Measurements from ENCODE around the gene FIS1. TPM values are rescaled to one million over a fixed set of nuclear protein-coding genes. Genes with fewer than 3 reads are reported as not detected.
"Not testable (repeated sequence)": the region's sequence is repeated elsewhere in the genome, so short reads cannot be mapped to it uniquely, and the experiment has no call there.

The FIS1 gene
- total and polyA plus RNA-seq, 11 donors: 204 to 491 (median 282) TPM

DNA sequence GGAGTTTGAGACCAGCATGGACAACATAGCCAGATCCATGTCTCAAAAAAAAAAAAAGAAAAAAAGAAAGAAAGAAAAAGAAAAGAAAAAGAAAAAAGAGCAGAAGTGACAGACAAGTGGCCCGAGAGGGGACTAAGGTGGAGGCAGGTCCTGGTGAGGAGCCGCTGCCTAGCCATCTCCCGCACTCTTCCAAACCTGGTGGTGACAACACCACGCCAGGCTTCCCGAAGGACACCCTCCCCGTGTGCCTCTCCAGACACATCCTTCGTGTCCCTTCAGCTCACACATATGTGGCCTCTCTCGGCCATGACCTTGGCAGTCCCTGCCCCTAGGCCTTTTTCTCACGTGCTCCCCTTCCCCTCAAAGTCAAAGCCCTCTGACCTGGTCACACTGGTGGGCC, 40.3 kb upstream of the FIS1 start:
- intact Hi-C loops (cut with DNase I): loop anchor here in 3 of 10 donors (10.0 kb wide), 3 partner anchors 50 to 390 kb away; partner anchors contain the start of genes ACHE (in 2 of the 3), CLDN15 (in 1 of the 3), PLOD3 (in 1 of the 3) and ZNHIT1 (in 1 of the 3)
- no peaks in the 10 kb centered on the region for H3K36me3 ChIP-seq
- H3K27me3 ChIP-seq: peaks cover 0 to 10% (median 0%) of the 10 kb centered on the region in 9 donors
- H3K9me3 ChIP-seq: no peaks in the 10 kb centered on the region
- H3K27ac ChIP-seq: no peak overlapping the region
- peaks cover 0 to 6% (median 0%) of the 10 kb centered on the region in 12 donors for H3K4me1 ChIP-seq
- WGBS, 4 donors: 76 to 81% (median 80%) methylated on average over 9 of the region's 9 CpGs
- no peak for ATAC-seq
- H3K4me3 ChIP-seq: no peak overlapping the region
- peak in 1 of 5 donors; percentile 30 for DNase-seq
- TF ChIP-seq, protein P1, sequence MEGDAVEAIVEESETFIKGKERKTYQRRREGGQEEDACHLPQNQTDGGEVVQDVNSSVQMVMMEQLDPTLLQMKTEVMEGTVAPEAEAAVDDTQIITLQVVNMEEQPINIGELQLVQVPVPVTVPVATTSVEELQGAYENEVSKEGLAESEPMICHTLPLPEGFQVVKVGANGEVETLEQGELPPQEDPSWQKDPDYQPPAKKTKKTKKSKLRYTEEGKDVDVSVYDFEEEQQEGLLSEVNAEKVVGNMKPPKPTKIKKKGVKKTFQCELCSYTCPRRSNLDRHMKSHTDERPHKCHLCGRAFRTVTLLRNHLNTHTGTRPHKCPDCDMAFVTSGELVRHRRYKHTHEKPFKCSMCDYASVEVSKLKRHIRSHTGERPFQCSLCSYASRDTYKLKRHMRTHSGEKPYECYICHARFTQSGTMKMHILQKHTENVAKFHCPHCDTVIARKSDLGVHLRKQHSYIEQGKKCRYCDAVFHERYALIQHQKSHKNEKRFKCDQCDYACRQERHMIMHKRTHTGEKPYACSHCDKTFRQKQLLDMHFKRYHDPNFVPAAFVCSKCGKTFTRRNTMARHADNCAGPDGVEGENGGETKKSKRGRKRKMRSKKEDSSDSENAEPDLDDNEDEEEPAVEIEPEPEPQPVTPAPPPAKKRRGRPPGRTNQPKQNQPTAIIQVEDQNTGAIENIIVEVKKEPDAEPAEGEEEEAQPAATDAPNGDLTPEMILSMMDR (IDR thresholded peaks at IDR 0.05): no peak
- TF ChIP-seq POLR2A (IDR thresholded peaks at IDR 0.05): no peak

DNA sequence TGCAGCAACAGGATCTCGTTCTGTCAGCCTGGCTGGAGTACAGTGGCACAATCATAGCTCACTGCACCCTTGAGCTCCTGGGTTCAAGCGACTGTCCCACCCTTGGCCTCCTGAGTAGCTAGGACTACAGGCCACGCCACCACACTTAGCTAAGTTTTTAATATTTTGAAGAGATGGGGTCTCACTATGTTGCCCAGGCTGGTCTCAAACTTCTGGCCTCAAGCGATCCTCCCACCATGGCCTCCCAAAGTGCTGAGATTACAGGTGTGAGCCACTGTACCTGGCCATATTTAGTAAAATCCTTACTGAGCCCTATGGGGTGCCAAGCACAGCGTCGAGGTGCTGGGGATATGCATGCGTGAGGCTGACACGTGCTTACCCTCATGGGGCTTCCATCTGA, 36.0 kb upstream of the FIS1 start:
- not testable (repeated sequence) for H3K4me3 ChIP-seq, DNase-seq, H3K27ac ChIP-seq, H3K4me1 ChIP-seq, H3K9me3 ChIP-seq, ATAC-seq, H3K36me3 ChIP-seq
- 76 to 90% (median 86%) methylated on average over 7 to 8 of the region's 8 CpGs for WGBS, 4 donors
- intact Hi-C loops (cut with DNase I): loop anchor here in 8 of 10 donors (2.0 to 10.0 kb wide), 6 partner anchors 16 to 386 kb away; partner anchors contain the start of genes ACHE (in 2 of the 8), CLDN15 (in 1 of the 8), PLOD3 (in 1 of the 8) and ZNHIT1 (in 1 of the 8)
- peaks cover 0 to 29% (median 0%) of the 10 kb centered on the region in 9 donors for H3K27me3 ChIP-seq

DNA sequence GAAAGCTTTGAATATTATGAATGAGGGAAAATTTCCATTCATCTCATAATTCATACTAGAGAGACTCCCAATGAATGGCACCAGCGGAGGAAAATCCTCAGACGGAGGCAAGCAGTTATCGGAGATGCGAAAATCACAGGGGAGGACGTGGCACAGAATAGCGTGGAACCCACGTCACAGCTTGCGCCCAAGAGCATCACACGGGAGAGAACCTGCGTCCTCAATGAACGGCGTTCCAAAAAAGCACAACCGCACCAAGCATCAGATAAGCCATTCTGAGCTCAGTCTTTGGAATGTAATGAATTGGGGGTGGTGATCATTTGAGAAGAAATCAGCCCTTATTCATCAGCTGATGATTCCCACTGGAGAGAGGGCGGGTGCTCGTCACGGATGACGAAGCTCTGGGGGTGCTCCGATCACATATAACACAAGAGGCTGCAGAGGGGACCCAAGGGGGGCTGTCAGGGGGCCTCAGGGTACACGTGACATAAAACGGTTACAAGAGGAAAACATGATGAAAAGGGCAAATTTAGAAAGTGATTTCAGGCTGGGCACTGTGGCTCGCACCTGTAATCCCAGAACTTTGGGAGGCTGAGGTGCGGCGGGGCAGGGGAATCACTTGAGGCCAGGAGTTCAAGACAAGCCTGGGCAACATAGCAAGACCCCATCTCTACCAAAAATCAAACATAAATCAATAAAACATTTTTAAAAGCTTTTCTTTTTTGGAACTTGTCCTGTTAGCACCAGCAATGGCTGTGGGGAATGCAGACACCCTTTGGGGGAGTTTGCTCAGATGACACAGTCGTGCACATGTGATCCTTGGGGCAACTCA, 33.8 kb upstream of the FIS1 start:
- peaks cover 0 to 33% (median 0%) of the 10 kb centered on the region in 9 donors for H3K27me3 ChIP-seq
- no peak for ATAC-seq
- no peak for DNase-seq
- no peaks in the 10 kb centered on the region for H3K36me3 ChIP-seq
- no peaks in the 10 kb centered on the region for H3K9me3 ChIP-seq
- TF ChIP-seq POLR2A (IDR thresholded peaks at IDR 0.05): no peak
- TF ChIP-seq, protein P1 (IDR thresholded peaks at IDR 0.05): no peak
- H3K4me1 ChIP-seq: peaks cover 0 to 6% (median 0%) of the 10 kb centered on the region in 12 donors
- H3K4me3 ChIP-seq: no peak overlapping the region
- no peak overlapping the region for H3K27ac ChIP-seq
- intact Hi-C loops (cut with DNase I): loop anchor here in 2 of 10 donors (5.0 to 10.0 kb wide), 2 partner anchors 76 to 384 kb away; partner anchors contain the start of genes ACHE (in 1 of the 2) and MOGAT3 (in 1 of the 2)
- WGBS, 4 donors: 78 to 86% (median 81%) methylated on average over 24 of the region's 24 CpGs

DNA sequence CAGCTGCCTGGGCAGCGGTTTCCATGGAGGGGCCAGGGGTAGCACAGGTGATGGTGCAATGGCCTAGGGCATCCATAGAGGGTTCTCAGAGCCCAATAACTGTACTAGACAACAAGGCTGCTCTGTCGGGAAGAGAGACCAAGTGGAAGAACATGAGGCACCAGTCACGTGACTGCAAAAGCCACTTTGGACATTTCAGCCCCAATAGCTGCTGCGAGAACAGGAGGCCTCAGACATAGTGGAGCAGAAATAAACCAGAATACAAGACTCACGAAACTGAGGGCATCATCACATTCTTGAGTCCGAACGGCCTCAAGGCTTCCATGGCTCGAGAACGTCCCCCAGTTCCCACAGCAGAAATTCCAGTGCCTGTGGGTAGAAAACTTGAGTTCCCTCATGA, 32.3 kb upstream of the FIS1 start:
- 71 to 75% (median 73%) methylated on average over 9 of the region's 9 CpGs for WGBS, 4 donors
- ATAC-seq (no peak), DNase-seq (no peak)
- no peak overlapping the region for H3K27ac ChIP-seq
- intact Hi-C loops (cut with DNase I): loop anchor here in 2 of 10 donors (5.0 to 10.0 kb wide), 2 partner anchors 75 to 382 kb away; partner anchors contain the start of genes ACHE (in 1 of the 2) and MOGAT3 (in 1 of the 2)
- H3K4me1 ChIP-seq: no peaks in the 10 kb centered on the region
- no peak overlapping the region for H3K4me3 ChIP-seq
- TF ChIP-seq, protein P1 (IDR thresholded peaks at IDR 0.05): no peak
- TF ChIP-seq POLR2A (IDR thresholded peaks at IDR 0.05): no peak
- no peaks in the 10 kb centered on the region for H3K36me3 ChIP-seq
- no peaks in the 10 kb centered on the region for H3K9me3 ChIP-seq
- H3K27me3 ChIP-seq: peaks cover 0 to 33% (median 0%) of the 10 kb centered on the region in 9 donors
